B cell (primary cell): Measurements from ENCODE around the gene PPP2R5D. TPM values are rescaled to one million over a fixed set of nuclear protein-coding genes. Genes with fewer than 3 reads are reported as not detected.
"Not testable (repeated sequence)": the region's sequence is repeated elsewhere in the genome, so short reads cannot be mapped to it uniquely, and the experiment has no call there.

ENCODE experiments used
- ATAC-seq: fragments of 200-7000 bp; cut with Tn5 transposase; one replicate; pipeline ENCODE4 v1.10.0; 2021; ENCODE audit warnings: low read depth, mild to moderate bottlenecking, moderate number of reproducible peaks, moderate library complexity
- CTCF ChIA-PET: fragments of 350-600 bp; sonication (Branson Sonifier 250); formaldehyde crosslinking; loops from one replicate; lab custom pipeline; 2021; ENCODE audit warnings: antibody characterized with exemption, inconsistent platforms; lab: Charles Lee
- POLR2A ChIA-PET: fragments of 350-600 bp; sonication (Branson Sonifier 250); formaldehyde crosslinking; loops from one replicate; lab custom pipeline; 2021; ENCODE audit warnings: antibody characterized with exemption; lab: Charles Lee
- DNase-seq: peaks from one replicate; pipeline ENCODE4 v3.0.0; 2013
- H2AFZ ChIP-seq: 2 replicates; pipeline ENCODE4 v1.6.1; 2012; ENCODE audit warnings: mild to moderate bottlenecking, low read depth, low read length; ENCODE audit not compliant: insufficient read depth, poor library complexity, severe bottlenecking
- H3K27ac ChIP-seq, 2 donors: 1 replicate in 1 of 2; 2 replicates in 1 of 2; pipeline ENCODE4 v1.5.1; 2012 to 2013; ENCODE audit warnings: low read length in 2 of 2, mild to moderate bottlenecking in 2 of 2, moderate library complexity in 1 of 2
- H3K27me3 ChIP-seq, 4 experiments: fragments of 200-600 bp in 1 of 4; sonication (generic) in 1 of 4; replicated peaks in 1 of 4; 1 replicate in 2 of 4; 2 replicates in 2 of 4; pipeline versions ENCODE4 v1.6.1 to v1.7.0; 2013 to 2016; ENCODE audit warnings: low read length in 3 of 4, mild to moderate bottlenecking in 2 of 4, mixed read lengths in 1 of 4, moderate library complexity in 1 of 4; ENCODE audit not compliant: insufficient read depth in 4 of 4, control insufficient read depth in 3 of 4; ENCODE audit errors: control extremely low read depth in 1 of 4
- H3K36me3 ChIP-seq, 2 experiments: replicated peaks in 1 of 2; 1 replicate in 1 of 2; 2 replicates in 1 of 2; pipeline versions ENCODE4 v1.6.1 to v1.7.1; 2013; ENCODE audit warnings: low read length in 1 of 2; ENCODE audit not compliant: insufficient read depth in 2 of 2, control insufficient read depth in 1 of 2; ENCODE audit errors: control extremely low read depth in 1 of 2, extremely low read depth in 1 of 2
- H3K4me1 ChIP-seq, 2 donors: fragments of 200-600 bp in 1 of 2; sonication (generic) in 1 of 2; 1 replicate in 1 of 2; 2 replicates in 1 of 2; pipeline versions ENCODE4 v1.5.1 to v1.6.1; 2013 to 2017; ENCODE audit warnings: low read length in 2 of 2; ENCODE audit not compliant: control insufficient read depth in 2 of 2, insufficient read depth in 2 of 2
- H3K4me2 ChIP-seq: replicated peaks from 2 replicates; pipeline ENCODE3; 2012; ENCODE audit warnings: mild to moderate bottlenecking, low read depth, low read length; ENCODE audit not compliant: poor library complexity, severe bottlenecking
- H3K4me3 ChIP-seq, 5 experiments: fragments of 200-600 bp in 1 of 5; sonication (generic) in 1 of 5; 1 replicate in 3 of 5; 2 replicates in 2 of 5; pipeline versions ENCODE4 v1.5.1 to v1.7.0; 2011 to 2016; ENCODE audit warnings: low read length in 4 of 5, mild to moderate bottlenecking in 4 of 5, low read depth in 2 of 5, control low read depth in 1 of 5, moderate library complexity in 1 of 5; ENCODE audit not compliant: insufficient read depth in 1 of 5; ENCODE audit errors: control extremely low read depth in 1 of 5, extremely low read depth in 1 of 5
- H3K79me2 ChIP-seq: fragments of 200-600 bp; sonication (generic); one replicate; pipeline ENCODE4 v1.6.0; 2016; ENCODE audit warnings: low read length; ENCODE audit not compliant: control insufficient read depth, insufficient read depth
- H3K9ac ChIP-seq: fragments of 200-600 bp; sonication (generic); 2 replicates; pipeline ENCODE4 v1.6.1; 2017; ENCODE audit warnings: mild to moderate bottlenecking, low read length, moderate library complexity
- H3K9me3 ChIP-seq, 3 donors: one replicate each; pipeline versions ENCODE4 v1.6.1 to v1.7.1; 2013; ENCODE audit warnings: low read length in 2 of 3; ENCODE audit not compliant: control insufficient read depth in 2 of 3, insufficient read depth in 1 of 3; ENCODE audit errors: control extremely low read depth in 1 of 3
- H4K20me1 ChIP-seq: 2 replicates; pipeline ENCODE4 v1.6.0; 2012; ENCODE audit warnings: mild to moderate bottlenecking, low read length; ENCODE audit not compliant: insufficient read depth, control insufficient read depth, poor library complexity, severe bottlenecking
- H3K27ac Mint-ChIP-seq: one replicate; pipeline ENCODE4 v1.8.0; 2021; ENCODE audit warnings: mixed read lengths
- H3K27me3 Mint-ChIP-seq: one replicate; pipeline ENCODE4 v1.8.0; 2021; ENCODE audit warnings: mixed read lengths
- H3K4me1 Mint-ChIP-seq: one replicate; pipeline ENCODE4 v1.8.0; 2021; ENCODE audit warnings: mixed read lengths
- H3K4me3 Mint-ChIP-seq: one replicate; pipeline ENCODE4 v1.8.0; 2021; ENCODE audit warnings: mixed read lengths
- H3K9me3 Mint-ChIP-seq: one replicate; pipeline ENCODE4 v1.8.0; 2022; ENCODE audit warnings: mixed read lengths; ENCODE audit not compliant: insufficient read depth
- CTCF ChIP-seq: fragments of 200-600 bp; IDR thresholded peaks from one replicate; pipeline ENCODE4 v1.8.0; 2022; ENCODE audit warnings: antibody characterized with exemption, mild to moderate bottlenecking
- EZH2 ChIP-seq: IDR thresholded peaks from 2 replicates; pipeline ENCODE4 v1.6.1; 2012; ENCODE audit warnings: borderline replicate concordance, low read depth, mild to moderate bottlenecking, moderate library complexity, low read length; ENCODE audit not compliant: insufficient read depth, poor library complexity, severe bottlenecking
- WGBS: methylation state at CpG from one replicate; pipeline ENCODE4 v1.1.5; 2013; ENCODE audit warnings: missing lambda C conversion rate; ENCODE audit not compliant: insufficient coverage; 5-methylcytosine and 5-hydroxymethylcytosine counted together
- intact Hi-C: fragments of 100-400 bp; cut with micrococcal nuclease; formaldehyde crosslinking; loops from one replicate; pipeline ENCODE4 v1.10.0; 2022
- polyA plus RNA-seq: library from polyadenylated mRNA; depleted of rRNA; stranded (reverse); fragments of >200 nt; gene quantifications from 2 replicates; pipeline ENCODE4 v1.2.3, GENCODE V29; 2012
- total RNA-seq, 2 donors: library from RNA; stranded (reverse); fragments of 120-200 nt in 1 of 2; gene quantifications; 1 replicate in 1 of 2; 2 replicates in 1 of 2; pipeline versions ENCODE4 v1.2.3 to v1.2.4, GENCODE V29; 2013 to 2022

Gene PPP2R5D
- total and polyA plus RNA-seq, 2 donors (not counting 1 experiment from before 2014, with no cell fraction given), result 23.2 to 23.6 TPM

DNA sequence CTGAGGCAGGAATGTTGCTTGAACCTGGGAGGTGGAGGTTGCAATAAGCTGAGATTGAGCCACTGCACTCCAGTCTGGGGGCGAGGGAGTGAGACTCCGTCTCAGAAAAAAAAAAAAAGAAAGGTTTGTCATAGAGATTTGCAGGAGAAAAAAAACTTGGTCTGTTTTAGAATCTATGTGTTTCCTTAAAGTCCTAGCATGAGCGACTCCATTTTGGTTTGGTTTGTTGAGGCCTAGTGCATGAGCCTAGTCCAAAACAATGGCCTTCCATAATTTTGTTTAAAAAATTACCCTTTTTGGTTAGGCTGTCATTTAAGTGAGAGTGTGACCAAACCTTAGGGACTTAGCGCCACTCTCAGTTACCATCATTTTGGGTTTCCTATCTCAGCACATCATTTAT is 32.0 kb upstream of the PPP2R5D start:
- POLR2A ChIA-PET, result no interaction called here
- WGBS, result 100% methylated on average over 1 of the region's 4 CpGs
- no peaks in the 10 kb centered on the region for H3K9me3 Mint-ChIP-seq
- Histone ChIP-seq H2AFZ (no peak overlapping the region), H3K36me3 (peaks cover 0 to 6% of the 10 kb centered on the region in 2 experiments), H4K20me1 (no peaks in the 10 kb centered on the region), H3K9me3 (no peaks in the 10 kb centered on the region), H3K79me2 (no peaks in the 10 kb centered on the region), H3K4me3 (no peak overlapping the region), H3K4me1 (no peaks in the 10 kb centered on the region), H3K27ac (no peak overlapping the region), H3K27me3 (no peaks in the 10 kb centered on the region), H3K4me2 (no peak overlapping the region), H3K9ac (no peak overlapping the region)
- no peaks in the 10 kb centered on the region for H3K4me1 Mint-ChIP-seq
- H3K27me3 Mint-ChIP-seq, result no peaks in the 10 kb centered on the region
- CTCF ChIA-PET, result no interaction called here
- no peak overlapping the region for H3K4me3 Mint-ChIP-seq
- no peak overlapping the region for H3K27ac Mint-ChIP-seq
- DNase-seq (no peak), ATAC-seq (no peak)
- intact Hi-C loops, result no loop called here
- no peak for TF ChIP-seq CTCF
- no peak for TF ChIP-seq EZH2

- DNase-seq, intact Hi-C loops, H3K4me1 ChIP-seq, H3K4me3 Mint-ChIP-seq, H3K27ac ChIP-seq, H3K4me1 Mint-ChIP-seq, H3K79me2 ChIP-seq, H3K27me3 ChIP-seq, H3K9me3 ChIP-seq, H4K20me1 ChIP-seq, H3K9me3 Mint-ChIP-seq, ATAC-seq, H3K36me3 ChIP-seq, H3K27ac Mint-ChIP-seq, CTCF ChIA-PET, H3K4me2 ChIP-seq, POLR2A ChIA-PET, H3K4me3 ChIP-seq, H3K9ac ChIP-seq, H3K27me3 Mint-ChIP-seq, H2AFZ ChIP-seq: not testable (repeated sequence)
- 93% methylated on average over 3 of the region's 4 CpGs for WGBS
Measured at GRCh38 chr6:42954405-42954804, 30.0 kb upstream of the PPP2R5D start.
